ENCODE data around the gene GRIA2.
"Not testable (repeated sequence)": the region's sequence is repeated elsewhere in the genome, so short reads cannot be mapped to it uniquely, and the experiment has no call there.

The GRIA2 gene

DNA sequence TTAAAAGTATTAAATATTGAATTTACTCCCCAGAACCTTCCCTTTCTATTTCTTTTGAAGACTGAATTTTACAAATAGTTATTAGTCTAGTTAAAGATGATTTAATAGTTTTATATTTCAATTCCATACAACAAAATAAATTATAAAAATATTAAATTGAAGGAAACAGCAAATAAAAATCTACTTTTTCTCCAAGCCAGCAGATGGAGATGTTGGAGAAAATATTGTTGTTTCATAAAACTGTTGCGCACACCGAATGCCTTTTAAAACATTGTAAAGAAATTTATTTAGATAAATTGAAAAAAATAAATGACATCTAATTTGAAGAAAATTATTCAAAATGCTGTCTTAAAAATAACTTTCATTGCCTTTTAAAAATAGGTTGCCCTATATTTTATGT is 5.5 kb downstream of the GRIA2 start:
- TF ChIP-seq, protein P1, sequence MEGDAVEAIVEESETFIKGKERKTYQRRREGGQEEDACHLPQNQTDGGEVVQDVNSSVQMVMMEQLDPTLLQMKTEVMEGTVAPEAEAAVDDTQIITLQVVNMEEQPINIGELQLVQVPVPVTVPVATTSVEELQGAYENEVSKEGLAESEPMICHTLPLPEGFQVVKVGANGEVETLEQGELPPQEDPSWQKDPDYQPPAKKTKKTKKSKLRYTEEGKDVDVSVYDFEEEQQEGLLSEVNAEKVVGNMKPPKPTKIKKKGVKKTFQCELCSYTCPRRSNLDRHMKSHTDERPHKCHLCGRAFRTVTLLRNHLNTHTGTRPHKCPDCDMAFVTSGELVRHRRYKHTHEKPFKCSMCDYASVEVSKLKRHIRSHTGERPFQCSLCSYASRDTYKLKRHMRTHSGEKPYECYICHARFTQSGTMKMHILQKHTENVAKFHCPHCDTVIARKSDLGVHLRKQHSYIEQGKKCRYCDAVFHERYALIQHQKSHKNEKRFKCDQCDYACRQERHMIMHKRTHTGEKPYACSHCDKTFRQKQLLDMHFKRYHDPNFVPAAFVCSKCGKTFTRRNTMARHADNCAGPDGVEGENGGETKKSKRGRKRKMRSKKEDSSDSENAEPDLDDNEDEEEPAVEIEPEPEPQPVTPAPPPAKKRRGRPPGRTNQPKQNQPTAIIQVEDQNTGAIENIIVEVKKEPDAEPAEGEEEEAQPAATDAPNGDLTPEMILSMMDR (IDR thresholded peaks at IDR 0.05; ENCODE audit: low read depth, low read length): no peak
- DNase-seq (ENCODE audit: extremely low read depth, low read depth): no peak

DNA sequence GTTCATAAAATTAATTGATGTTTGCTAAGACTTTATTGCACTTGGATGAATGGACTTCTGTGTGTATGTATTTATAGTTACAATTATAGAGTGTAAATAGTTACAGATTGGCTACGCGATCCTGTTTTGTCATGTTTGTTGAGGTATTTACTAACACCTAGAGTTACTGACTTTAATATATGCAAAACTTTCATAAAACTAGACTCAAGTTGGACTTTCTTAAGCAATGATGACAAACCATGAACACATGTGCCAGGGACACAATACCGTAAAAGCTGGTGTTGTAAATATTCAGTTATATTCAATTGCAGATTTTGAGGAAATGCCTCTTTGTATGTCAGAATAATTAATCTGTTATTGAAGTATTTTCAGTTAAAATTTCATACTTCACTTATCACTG is 6.1 kb downstream of the GRIA2 start:
- TF ChIP-seq, protein P1 (IDR thresholded peaks at IDR 0.05; ENCODE audit: low read depth, low read length): no peak
- DNase-seq (ENCODE audit: extremely low read depth, low read depth): no peak

DNA sequence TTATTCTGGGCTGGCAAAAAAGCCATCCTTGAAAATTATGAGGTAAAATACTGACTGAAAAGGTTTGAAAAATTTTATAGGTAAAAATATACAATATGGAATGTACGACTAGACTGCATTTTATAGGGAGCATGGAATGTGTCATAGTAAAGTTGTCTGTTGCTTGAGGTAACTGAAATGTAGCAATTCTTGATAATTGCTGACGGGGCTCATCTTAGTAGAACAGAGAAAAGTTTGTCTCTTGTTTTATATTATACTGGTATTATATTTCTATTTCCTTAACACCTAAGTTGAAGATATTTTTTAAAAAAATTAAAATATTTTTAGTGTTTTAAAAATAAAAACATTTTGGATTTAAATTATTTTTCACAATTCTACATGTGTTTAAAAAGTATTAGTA is 11.0 kb downstream of the GRIA2 start:
- DNase-seq (ENCODE audit: extremely low read depth, low read depth): no peak
- TF ChIP-seq, protein P1 (IDR thresholded peaks at IDR 0.05; ENCODE audit: low read depth, low read length): no peak

DNA sequence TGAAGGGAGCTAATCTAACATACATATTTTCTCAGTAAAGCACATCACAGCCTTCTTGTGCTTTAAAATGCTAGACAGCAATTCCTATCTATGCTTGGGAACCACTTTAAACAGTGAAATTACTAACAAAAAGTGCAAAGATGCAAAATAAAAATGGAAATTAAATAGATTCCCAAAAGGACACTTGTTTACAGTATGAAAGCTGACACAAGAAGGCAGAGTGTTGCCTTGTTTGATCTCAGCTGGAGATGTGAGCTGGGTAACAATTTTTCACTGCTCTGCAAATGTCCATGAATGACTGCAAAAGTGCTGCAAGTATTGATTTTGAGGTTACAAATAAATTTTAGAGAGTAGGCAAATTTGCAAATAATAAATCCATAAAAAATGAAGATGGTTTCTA is 22.3 kb downstream of the GRIA2 start:
- TF ChIP-seq, protein P1 (IDR thresholded peaks at IDR 0.05; ENCODE audit: low read depth, low read length): no peak
- no peak for DNase-seq (ENCODE audit: extremely low read depth, low read depth)

DNA sequence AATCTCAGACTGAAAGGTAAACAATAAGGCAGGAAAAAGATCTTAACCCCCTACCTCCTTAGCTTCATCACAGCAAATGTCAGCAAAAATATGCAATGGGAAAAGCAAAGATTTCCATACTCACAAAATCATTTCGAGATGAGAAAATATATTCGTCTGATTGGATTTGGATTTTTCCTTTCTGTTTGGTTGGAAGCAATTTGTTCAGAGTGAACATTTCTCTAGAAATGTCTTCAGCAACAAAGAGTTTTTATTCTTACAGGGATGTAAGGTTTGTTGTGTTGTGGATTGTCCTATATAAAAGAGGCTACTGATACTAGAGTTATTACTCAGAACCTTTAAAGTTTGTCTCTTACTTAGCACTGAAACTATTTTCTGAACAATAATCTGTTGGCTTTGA is 23.8 kb downstream of the GRIA2 start:
- TF ChIP-seq, protein P1 (IDR thresholded peaks at IDR 0.05; ENCODE audit: low read depth, low read length): no peak
- DNase-seq (ENCODE audit: extremely low read depth, low read depth): no peak

DNA sequence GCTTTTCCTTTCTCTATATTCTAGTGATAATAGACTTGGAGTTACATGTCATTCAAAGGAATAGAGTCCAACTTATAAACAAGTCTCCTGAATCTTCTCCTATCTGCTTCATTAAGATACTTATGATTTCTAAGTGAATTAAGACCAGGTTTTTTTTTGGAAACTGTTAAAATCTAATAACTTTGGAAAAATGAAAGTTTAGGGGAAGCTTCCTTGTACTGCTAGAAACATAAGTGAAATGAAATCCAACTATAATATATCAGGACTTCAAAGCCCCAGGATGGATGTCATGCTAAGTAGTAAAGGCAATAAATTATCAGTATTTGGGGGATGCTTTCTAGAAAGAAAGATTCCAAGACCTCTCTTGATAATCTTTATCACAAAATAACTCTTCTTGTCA is 24.8 kb downstream of the GRIA2 start:
- TF ChIP-seq, protein P1 (IDR thresholded peaks at IDR 0.05; ENCODE audit: low read depth, low read length): no peak
- DNase-seq (ENCODE audit: extremely low read depth, low read depth): no peak

DNA sequence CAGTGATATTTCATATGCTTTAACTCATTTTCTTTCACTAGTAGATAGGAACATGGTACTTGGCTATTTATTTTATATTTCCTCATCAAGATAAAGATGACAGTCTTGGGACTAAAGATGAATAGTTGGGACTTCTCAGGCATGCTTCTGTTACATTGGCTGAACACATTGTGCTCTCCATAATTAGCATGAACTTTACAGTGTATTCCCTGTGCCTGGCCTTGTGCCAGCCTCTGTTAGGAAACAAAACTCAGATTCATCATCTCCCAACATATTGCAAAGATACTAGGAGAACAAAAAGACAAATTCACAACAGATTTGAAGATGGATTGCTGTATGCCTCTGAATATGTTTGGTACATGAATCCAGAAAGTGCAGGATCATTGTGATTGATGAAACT is 26.4 kb downstream of the GRIA2 start:
- no peak for DNase-seq (ENCODE audit: extremely low read depth, low read depth)
- TF ChIP-seq, protein P1 (IDR thresholded peaks at IDR 0.05; ENCODE audit: low read depth, low read length): no peak

DNA sequence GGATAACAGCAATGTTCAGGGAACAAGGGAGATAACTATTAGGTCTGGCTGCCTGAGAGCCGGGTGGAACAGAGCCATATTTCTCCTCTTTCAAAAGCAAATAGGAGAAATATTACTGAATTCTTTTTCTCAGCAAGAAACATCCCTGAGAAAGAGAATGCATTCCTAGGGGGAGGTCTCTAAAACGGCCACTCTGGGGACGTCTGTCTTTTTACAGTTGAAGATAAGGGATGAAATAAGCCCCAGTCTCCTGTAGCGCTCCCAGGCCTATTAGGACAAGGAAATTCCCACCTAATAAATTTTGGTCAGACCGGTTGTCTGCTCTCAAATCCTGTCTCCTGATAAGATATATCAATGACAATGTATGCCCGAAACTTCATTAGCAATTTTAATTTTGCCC is 37.6 kb downstream of the GRIA2 start:
- DNase-seq (ENCODE audit: extremely low read depth, low read depth): not testable (repeated sequence)

Measured in AG09319 (cell line).